Kidney (tissue), 14 donors: ENCODE results near the gene SF3B3. TPM values are rescaled to one million over a fixed set of nuclear protein-coding genes. Genes with fewer than 3 reads are reported as not detected.

ENCODE experiments used
- DNase-seq, 5 donors: peaks; one replicate each; pipeline ENCODE4 v3.0.0-alpha.2; 2013 to 2020
- FAIRE-seq: peaks from 2 replicates; lab custom pipeline; 2012; peaks lifted over from hg19 to GRCh38; lab: Jason Lieb, UNC
- H3K27ac ChIP-seq, 2 donors: one replicate each; pipeline ENCODE4 v1.7.0; 2013; ENCODE audit warnings: low read depth in 2 of 2, low read length in 2 of 2, inconsistent platforms in 1 of 2
- H3K27me3 ChIP-seq: one replicate; pipeline ENCODE4 v1.7.1; 2013; ENCODE audit warnings: low read length, inconsistent platforms; ENCODE audit not compliant: control insufficient read depth, insufficient read depth
- H3K36me3 ChIP-seq, 3 donors: one replicate each; pipeline versions ENCODE4 v1.7.0 to v1.7.1; 2013; ENCODE audit warnings: low read length in 3 of 3, control low read depth in 1 of 3, inconsistent platforms in 1 of 3; ENCODE audit not compliant: insufficient read depth in 3 of 3, control insufficient read depth in 2 of 3
- H3K4me1 ChIP-seq, 3 donors: one replicate each; pipeline versions ENCODE4 v1.7.0 to v1.7.1; 2013; ENCODE audit warnings: low read length in 3 of 3, inconsistent platforms in 1 of 3, low read depth in 1 of 3; ENCODE audit not compliant: control insufficient read depth in 2 of 3, insufficient read depth in 2 of 3
- H3K4me3 ChIP-seq, 3 donors: one replicate each; pipeline versions ENCODE4 v1.7.0 to v1.8.1; 2013; ENCODE audit warnings: low read length in 3 of 3, control low read depth in 1 of 3, inconsistent platforms in 1 of 3
- H3K9ac ChIP-seq, 3 donors: one replicate each; pipeline versions ENCODE4 v1.7.0 to v1.7.1; 2013; ENCODE audit warnings: low read length in 3 of 3, control low read depth in 1 of 3, inconsistent platforms in 1 of 3
- H3K9me3 ChIP-seq, 3 donors: one replicate each; pipeline versions ENCODE4 v1.7.0 to v1.7.1; 2013; ENCODE audit warnings: low read length in 3 of 3, control low read depth in 1 of 3, inconsistent platforms in 1 of 3; ENCODE audit not compliant: control insufficient read depth in 2 of 3, insufficient read depth in 1 of 3
- CTCF ChIP-seq: IDR thresholded peaks from 3 replicates; pipeline ENCODE4 v1.5.1; 2012; ENCODE audit warnings: mild to moderate bottlenecking, moderate library complexity, borderline replicate concordance; ENCODE audit not compliant: insufficient read depth; ENCODE audit errors: extremely low read depth
- intact Hi-C: fragments of 100-400 bp; cut with DNase I; formaldehyde crosslinking; loops from one replicate; pipeline ENCODE4 v1.11.1; 2022
- polyA plus RNA-seq: library from polyadenylated mRNA; stranded (reverse); fragments of 350-450 nt; fragmentation: Illumina TruSeq; extraction: RNeasy Lipid Tissue Mini Kit (QIAGEN cat#74804); gene quantifications from one replicate; pipeline ENCODE4 v1.2.3, GENCODE V29; 2014; ENCODE audit warnings: low read depth, low replicate concordance; ENCODE audit not compliant: insufficient read depth
- total RNA-seq: library from RNA; stranded (reverse); fragmentation: NEBNext Ultra II Directional; extraction: Animal tissue kit (Norgen Biotek cat#: 25700); gene quantifications from one replicate; pipeline ENCODE4 v1.2.1, GENCODE V29; 2021
- donor health status: control.
- donor health status: control.
- donor health status: control.
- donor health status: control.
- donor health status: control.
- donor health status: DM: yes; HTN: yes; CAD: no.
- donor health status: Normal renal cell carcinoma (clear cell type).

The SF3B3 gene
- total and polyA plus RNA-seq, 2 donors from 2014 or later: 92.9 to 246 TPM

GRCh38 chr16:70598937-70599503 lies 75.4 kb downstream of the SF3B3 start:
- no peak for TF ChIP-seq CTCF
- Histone ChIP-seq H3K27me3 (no peaks in the 10 kb centered on the region), H3K27ac (no peak overlapping the region), H3K9me3 (no peaks in the 10 kb centered on the region), H3K4me1 (peaks cover 0 to 3% (median 0%) of the 10 kb centered on the region in 3 donors), H3K9ac (no peak overlapping the region), H3K36me3 (no peaks in the 10 kb centered on the region), H3K4me3 (no peak overlapping the region)
- intact Hi-C loops: no loop called here
- DNase-seq (no peak), FAIRE-seq (no peak)

- H3K36me3 ChIP-seq: no peaks in the 10 kb centered on the region
- no peak overlapping the region for H3K4me3 ChIP-seq
- no peak overlapping the region for H3K27ac ChIP-seq
- no peak for TF ChIP-seq CTCF
- no peak for DNase-seq
- H3K4me1 ChIP-seq: no peaks in the 10 kb centered on the region
- intact Hi-C loops: no loop called here
- FAIRE-seq: no peak
- no peaks in the 10 kb centered on the region for H3K9me3 ChIP-seq
- no peaks in the 10 kb centered on the region for H3K27me3 ChIP-seq
- no peak overlapping the region for H3K9ac ChIP-seq
Observed at GRCh38 chr16:70600730-70601129, 77.1 kb downstream of the SF3B3 start.

GRCh38 chr16:70601576-70602575 lies 78.3 kb downstream of the SF3B3 start:
- Histone ChIP-seq H3K4me1 (no peaks in the 10 kb centered on the region), H3K27ac (no peak overlapping the region), H3K9me3 (no peaks in the 10 kb centered on the region), H3K36me3 (no peaks in the 10 kb centered on the region), H3K27me3 (no peaks in the 10 kb centered on the region), H3K4me3 (no peak overlapping the region), H3K9ac (no peak overlapping the region)
- no peak for DNase-seq
- FAIRE-seq: no peak
- intact Hi-C loops: no loop called here
- TF ChIP-seq CTCF: no peak
